Stimulated activated CD4-positive, alpha-beta T cell treated with anti-CD3 and anti-CD28 coated beads, Interleukin-4, amount 100 ng/mL, for 48 hours (primary cell): Measurements from ENCODE around the gene TENT4A.
"Not testable (repeated sequence)": the region's sequence is repeated elsewhere in the genome, so short reads cannot be mapped to it uniquely, and the experiment has no call there.

ENCODE experiments used
- DNase-seq, 2 donors: peaks; one replicate each; pipeline ENCODE4 v3.0.0-alpha.2; 2020; ENCODE audit warnings: low read depth in 2 of 2

The TENT4A gene

DNA sequence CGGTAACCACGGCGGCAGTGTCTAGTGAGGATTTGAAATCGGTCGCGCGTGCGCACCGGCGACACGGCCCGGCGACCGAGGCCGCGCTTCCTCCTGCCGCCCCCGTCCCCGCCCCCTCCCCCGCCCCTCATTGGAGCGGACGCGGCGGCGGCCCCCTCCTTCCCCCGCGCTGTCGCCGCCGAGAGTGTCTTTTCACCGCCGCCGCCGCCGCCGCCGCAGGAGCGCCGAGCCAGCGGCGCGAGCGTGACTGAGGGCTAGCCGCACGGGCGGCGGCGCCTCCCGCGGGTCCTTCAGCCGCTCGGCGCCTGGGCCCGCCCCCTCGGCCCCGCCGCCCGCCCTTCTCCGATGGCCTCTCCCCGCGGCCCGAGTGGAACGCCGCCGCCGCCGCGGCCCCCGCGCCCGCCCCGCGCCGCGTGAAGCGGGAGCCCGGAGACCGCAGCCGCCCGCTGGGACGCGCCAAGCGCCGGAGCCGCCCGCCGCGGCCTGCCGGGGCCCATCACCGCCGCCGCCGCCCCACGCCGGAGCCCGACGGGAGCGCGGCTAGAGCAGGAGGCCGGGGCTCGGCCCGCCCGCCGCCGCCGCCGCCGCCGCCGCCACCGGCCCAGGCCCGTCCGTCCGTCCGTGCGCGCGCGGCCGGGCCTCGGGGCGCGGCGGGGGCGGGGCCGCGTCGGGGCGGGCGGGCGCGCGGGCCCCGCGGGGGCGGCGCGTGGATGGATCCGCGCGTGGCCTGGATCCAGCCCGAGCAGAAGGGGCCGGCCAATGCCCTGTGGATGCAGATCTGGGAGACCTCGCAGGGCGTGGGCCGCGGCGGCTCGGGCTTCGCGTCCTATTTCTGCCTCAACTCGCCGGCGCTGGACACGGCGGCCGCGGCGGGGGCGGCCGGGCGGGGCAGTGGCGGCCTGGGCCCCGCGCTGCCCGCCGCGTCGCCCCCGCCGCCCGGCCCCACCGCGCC is at the start of gene TENT4A:
Gene TENT4A (plus strand): TSS at position 159 of the 952 bp plus-strand sequence. CDS start 552 bp downstream, at position 711.
- no peak for DNase-seq

DNA sequence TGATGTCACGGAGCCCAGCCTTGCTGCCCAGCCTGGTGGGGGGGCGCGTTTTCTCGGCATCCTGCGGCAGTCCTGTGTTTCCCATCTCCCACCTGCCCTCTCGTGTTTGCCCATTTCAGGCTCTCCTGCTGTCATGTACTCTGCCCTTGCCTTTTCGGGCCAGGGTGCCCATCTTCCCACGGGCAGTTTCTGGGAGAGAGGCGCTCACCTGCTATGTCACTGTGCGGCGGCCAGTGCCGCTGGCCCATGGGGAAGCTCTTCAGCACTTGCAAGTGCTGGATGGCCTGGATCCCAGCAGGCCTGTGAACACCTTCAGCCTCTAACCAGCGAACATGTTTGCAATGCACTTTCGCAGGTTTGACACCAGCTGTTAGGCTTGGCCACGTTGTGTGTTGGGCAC is 46.5 kb upstream of the TENT4A start:
- DNase-seq, result no peak

DNA sequence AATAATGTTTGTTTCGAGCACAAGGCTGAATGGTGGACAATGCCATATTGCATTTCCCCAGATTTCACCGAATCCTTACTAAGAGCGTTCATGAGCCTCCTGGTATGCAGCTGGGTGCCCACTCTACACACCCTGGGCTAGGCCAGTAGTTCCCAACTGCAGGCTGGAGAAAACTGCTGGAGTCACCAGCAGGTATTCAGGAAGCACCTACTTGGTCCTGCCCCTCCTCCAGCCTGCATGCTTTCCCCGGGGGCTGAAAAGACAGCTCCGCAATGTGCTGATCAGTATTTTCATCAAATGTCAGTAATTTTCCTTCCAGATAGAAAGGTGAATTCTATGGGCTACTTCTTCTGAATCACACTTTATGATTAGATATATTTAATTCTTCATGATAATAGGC is 45.6 kb upstream of the TENT4A start:
- no peak for DNase-seq

DNA sequence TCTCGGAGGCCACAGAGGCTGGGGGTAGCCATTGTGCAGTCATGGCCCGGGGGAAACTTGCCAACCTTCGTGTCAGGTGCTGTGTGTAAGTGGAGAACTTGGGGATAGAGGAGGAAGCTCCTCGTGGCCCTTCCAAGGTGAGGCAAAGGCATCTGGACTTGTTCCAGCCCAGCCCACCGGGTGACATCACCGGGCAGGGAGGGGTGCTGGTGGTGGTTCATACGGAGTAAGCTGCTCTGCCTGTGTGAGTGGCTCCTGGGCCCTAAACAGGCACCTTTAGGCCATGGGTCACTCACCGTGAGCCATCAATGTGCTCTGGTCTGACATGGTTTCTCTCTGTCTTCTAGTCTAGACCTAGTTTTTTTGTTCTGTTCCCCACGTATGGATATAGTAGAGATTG is 44.5 kb upstream of the TENT4A start:
- DNase-seq, result not testable (repeated sequence)

DNA sequence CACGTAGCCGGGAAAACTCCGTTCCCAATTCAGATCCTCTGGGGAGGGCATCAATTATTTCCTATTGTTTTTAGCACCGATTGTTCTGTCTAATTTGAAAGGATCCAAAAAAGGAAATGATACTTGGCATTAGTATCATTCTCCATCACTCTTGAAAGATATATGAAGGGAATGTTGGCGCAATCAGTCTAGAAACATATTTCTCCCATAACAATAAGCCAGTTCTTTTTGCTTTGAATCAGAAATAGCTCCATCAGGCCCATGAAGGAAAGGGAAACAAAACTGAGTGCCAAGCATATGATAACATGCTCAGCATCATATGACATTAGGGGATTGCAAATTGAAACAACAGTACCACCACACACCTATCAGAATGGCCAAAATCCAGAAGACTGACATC is 40.2 kb upstream of the TENT4A start:
- DNase-seq, result no peak

DNA sequence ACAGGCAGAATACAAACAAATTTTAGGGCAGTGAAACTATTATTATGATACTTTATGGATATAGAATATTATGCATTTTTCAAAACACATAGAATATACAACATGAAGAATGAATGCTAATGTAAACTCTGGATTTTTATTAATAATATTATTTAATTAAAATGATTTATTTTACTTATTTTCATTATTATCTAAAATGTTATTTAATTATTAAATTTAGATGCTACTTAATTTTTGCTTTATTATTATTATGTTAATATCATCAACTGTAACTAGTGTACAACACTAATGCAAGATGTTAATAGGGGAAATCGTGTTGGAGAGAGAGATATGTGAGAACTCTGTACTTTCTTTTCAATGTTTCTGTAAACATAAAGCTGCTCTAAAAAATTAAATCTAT is 39.3 kb upstream of the TENT4A start:
- no peak for DNase-seq

DNA sequence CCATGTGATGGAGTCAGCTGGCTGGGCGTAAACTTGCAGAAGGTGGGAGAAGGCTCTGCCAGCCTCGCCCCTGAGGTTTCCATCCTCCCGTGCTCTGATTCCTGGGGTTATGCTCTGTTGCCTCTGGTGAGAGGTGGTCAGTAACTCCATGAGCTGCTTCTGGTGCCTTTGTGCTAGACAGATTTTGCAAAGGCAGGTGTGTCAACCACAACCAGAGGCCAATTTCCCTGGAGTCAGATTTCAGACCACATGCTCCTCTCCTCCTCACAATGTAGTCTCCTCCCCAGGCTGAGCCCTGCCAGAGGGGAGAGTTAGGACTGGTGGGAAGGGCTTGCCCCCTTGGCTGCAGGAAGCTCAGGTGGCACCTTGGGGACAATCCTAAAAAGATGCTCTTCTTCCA is 38.8 kb upstream of the TENT4A start:
- DNase-seq, result no peak

DNA sequence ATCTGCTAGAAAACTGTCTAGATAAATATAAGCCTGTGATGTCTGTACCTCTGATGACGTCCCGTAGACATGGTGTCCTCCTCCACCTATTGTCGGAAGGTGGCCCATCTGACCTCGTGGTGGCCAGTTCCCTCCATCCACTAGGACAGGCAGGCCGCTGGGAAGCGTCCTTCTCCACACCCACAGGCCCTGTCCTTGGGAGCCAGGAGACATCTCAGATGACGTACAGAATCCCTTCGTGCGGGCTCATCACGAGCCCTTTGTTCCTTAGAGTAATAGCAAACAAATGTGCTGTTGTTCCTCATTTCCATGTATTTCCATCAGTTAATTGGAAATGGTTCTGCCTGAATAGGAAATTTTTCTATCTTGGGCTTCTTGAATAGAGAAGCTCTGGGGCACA is 38.3 kb upstream of the TENT4A start:
- DNase-seq, result no peak

DNA sequence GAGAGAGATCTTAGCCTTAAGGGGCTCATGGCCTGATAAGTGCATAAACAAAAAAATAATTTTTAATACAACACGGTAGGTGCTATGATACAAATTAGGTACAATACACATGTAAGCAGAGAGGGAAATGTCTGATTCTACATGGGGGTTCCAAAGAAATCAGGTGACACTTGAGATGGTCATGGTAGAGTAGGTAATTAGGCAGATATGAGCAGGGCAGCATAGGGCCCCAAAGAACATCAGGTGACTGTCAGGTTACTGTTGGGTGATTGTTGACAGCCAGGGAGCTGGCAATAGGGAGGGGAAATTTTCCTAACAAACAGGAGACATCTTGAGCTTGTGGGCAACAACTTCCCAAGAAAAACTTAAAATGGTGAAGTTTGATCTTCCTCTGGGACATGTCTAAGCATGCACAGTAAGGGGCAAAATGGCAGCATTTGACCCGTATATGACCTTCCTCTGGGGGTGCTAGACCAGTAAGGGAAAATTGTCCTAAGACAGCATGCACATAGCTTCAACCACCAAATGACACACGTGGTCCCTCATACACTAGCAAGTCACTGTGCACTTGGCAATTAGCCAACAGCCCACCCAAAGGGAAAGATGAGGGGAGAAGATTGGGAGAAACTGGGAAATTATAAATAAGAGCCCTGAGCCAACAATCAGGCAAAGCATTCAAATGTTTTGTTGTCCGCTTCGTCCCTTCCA is 37.3 kb upstream of the TENT4A start:
- DNase-seq, result no peak

DNA sequence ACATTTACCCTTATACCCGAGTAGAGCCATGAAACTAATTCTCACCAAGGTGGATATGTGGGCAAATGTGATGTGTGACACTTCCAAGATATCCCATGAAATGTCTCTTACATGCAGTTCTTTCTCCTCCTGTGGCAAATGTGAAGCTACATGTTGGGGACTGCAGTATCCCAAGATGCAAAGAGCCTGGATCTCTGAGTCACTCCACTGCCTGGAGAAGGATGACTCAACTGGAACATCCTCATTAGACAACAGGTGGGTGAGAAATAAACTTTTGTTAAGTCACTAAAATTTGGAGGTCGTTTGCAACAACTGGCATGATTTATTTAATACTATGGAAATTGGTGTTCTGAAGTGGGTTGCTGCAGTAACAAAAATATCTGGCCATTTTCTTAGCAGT is 36.5 kb upstream of the TENT4A start:
- DNase-seq, result no peak

DNA sequence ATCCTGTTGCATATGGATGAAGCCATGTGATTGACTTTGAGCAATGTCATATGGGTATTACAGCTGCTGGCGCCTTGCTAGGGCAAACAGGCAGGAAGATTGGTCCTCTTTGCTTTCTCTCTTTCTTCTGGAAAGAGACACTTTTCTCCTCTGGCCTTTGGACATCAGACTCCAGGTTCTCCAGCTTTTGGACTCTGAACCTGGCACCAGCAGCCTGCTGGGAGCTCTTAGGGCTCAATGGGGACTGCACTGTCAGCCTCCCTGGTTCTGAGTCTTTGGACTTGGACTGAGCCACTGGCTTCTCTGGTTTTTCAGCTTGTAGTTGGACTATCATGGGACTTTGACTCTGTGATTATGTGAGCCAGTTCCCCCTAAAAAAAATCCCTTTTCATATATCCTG is 34.8 kb upstream of the TENT4A start:
- no peak for DNase-seq

DNA sequence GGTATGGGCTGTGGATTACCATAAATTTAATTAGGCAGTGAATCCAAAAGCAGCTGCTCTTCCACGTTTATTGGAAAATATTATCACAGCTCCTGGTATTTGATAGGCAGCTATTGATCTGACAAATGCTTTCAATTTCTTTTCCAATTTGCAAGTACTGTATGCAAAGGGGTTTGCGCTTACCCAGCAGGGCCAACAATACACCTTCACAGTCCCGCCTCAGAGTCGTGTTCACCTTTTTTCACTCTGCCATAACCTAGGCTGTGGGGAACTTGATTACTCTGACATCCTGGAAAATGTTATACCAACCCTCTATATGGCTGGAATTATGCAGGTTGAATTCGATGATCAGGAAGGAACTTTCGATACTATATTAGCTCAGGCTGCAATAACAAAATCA is 32.3 kb upstream of the TENT4A start:
- DNase-seq, result no peak

DNA sequence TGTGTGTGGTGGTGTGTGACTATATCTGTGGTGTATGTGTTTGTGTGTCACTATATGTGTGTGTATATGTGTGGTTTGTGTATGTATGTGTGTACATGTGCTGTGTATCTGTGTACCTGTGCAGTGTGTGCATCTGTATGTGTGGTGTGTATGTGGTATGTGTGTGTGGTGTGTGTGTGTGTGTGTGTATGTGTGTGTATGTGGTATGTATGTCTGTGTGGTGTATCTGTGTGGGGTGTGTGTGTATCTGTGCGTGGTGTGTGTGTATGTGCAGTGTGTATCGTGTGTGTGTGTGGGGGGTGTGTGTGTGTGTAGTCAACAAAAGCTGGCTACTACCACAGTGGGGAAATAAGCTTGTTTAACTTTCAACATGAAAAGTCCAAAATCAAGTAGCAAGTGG is 31.6 kb upstream of the TENT4A start:
- no peak for DNase-seq

DNA sequence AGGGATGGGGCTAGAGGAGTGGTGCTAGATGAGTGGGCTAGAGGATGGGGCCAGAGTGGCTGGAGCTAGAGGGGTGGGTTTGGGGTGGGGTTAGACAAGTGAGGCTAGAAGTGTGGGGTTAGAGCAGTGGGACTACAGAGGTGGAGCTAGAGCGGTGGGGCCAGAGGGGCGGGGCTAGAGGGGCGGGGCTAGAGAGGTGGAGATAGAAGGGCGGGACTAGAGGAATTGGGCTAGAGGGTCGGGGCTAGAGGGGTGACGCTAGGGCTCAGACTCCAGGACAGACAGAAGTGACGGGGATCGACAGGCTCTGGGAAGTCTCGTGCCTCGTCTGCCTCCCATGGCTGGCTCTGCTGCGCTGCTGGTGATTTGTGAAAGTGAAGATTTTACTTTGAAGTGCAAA is 31.0 kb upstream of the TENT4A start:
- no peak for DNase-seq

DNA sequence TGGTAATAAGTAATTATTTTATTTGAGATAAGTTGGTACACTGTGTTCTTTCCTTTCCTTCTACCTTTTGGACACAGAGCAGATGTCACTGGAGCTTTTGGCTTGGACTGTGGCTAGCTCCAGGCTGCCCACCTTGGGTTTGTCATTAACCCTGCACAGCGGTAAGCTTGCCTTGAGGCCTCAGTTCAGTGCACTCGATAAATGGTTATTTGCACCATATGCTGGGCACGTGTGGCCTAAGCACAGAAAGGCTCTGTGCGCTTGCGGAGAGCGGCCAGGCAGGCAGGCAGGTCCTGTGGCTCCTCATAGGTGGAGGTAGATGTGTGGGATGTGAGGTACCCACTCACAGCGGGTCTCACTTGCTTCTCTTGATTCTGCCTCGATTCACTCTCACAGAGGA is 30.0 kb upstream of the TENT4A start:
- DNase-seq, result no peak

DNA sequence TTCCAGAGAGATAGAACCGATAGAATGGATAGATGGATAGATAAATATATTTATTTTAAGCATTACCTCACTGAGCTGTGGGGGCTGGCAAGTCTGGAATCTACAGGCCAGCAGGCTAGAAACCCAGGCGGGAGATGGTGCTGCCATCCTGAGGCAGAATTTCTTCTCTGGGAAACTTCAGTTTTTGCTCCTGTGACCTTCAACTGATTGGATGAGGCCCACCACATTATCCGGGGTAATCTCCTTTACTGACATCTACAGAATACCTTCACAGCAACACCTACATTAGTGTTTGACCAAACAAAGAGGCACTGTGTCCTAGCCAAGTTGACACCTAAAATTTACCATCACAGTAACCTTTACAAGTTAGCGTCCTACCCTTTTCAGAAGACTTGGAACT is 29.2 kb upstream of the TENT4A start:
- DNase-seq, result no peak

DNA sequence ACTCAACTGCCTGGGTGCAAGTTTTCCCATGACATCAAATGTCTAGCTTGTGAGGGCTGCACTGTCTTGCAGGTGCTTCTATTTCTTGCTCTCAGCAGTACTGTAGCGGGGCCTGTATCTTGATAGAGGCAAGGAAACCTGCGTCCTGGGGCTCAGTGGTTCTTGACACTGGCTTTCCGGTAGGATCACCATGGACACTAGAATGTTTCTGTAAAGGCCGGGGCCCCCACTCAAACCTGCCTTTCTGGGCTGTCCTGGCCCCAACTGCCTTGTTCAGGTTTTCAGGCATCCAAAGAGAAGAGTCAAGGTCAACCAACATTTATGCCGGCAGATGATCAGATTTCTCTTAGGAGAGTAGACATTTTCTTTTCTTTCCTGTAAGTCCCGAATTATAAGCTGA is 26.7 kb upstream of the TENT4A start:
- no peak for DNase-seq

DNA sequence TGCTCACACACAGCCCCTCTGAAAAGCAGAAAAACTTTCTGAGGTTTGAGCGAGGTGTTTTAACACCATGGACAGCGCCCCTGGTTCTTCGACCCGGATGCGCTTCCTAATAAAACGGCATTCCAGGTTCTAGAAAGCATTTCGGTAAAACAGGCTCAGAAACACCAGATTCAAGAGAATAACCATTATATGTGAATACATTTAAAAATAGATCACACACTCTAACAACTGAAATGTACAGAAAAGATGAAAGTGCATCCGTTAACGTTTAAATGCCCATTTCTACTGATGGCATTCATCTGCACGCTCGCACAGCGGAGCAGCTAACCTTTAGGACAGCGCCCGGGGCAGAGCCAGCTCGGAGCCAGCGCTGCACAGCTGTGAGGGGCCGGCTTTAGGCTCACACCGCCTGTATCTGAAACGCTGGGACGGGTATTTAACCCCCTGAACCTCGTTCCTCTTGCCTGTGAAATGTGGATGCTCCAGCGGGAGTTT is 26.3 kb upstream of the TENT4A start:
- no peak for DNase-seq

DNA sequence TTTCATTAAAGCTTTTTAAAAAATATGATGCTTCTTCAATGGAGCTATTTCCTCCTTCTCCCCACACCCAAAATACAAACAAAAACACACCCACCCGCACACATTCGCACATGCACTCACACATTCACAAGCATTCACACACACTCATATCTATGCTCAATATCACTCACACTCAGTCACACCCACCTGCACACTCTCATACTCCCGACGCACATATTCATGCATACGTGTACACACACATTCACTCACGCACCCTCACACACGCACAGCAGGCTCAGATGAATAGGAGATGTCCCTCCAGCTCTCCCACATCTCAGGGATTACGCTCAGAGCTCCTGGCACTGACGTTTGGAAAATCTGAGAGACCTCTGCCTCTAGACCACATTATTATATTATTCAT is 25.7 kb upstream of the TENT4A start:
- no peak for DNase-seq

DNA sequence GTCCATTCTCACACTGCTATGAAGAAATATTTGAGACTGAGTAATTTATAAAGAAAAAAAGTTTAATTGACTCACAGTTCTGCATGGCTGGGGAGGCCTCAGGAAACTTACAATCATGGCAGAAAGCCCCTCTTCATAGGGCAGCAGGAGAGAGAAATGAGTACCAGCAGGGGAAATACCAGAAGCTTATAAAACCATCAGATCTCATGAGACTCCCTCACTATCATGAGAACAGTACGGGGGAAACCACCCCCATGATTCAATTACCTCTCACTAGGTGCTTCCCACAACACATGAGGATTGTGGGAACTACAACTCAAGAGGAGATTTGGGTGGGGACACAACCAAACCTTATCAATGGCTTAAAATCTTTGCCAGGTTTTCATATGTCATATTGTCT is 20.3 kb upstream of the TENT4A start:
- no peak for DNase-seq

DNA sequence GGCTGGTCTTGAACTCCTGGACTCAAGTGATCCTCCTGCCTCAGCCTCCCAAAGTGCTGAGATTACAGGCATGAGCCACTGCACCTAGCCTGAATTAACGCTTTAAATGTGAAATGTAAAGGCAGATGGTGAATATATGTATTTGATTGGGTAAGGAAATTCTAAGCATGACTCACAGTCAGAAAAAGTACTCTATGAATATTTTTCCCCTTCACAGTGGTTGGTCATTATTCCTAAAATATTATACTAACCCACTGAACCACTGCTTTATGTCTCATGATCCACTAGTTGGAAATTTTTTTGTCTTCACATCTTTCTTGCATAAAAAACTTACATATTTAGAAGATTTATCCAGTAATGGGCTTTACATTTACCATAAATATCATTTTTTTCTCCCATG is 14.5 kb upstream of the TENT4A start:
- no peak for DNase-seq

DNA sequence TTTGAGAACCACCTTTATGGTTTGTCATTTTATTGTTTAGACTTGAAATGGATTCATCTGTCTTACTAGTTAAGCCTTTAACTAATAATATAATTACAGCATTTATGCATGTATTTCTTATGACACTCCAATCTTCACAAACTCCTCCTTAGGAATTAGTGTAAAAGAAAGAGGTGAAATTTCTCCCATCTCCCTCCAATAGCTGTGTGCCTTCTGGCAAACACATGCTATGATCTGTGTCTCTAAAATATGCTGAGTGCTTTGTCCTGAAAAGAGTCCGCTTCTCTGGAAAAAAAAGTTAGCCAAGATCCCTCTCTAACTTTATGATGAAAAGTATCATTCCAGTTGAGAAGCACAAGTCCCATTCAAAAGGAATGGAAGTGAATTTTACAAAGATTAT is 13.9 kb upstream of the TENT4A start:
- DNase-seq, result no peak

DNA sequence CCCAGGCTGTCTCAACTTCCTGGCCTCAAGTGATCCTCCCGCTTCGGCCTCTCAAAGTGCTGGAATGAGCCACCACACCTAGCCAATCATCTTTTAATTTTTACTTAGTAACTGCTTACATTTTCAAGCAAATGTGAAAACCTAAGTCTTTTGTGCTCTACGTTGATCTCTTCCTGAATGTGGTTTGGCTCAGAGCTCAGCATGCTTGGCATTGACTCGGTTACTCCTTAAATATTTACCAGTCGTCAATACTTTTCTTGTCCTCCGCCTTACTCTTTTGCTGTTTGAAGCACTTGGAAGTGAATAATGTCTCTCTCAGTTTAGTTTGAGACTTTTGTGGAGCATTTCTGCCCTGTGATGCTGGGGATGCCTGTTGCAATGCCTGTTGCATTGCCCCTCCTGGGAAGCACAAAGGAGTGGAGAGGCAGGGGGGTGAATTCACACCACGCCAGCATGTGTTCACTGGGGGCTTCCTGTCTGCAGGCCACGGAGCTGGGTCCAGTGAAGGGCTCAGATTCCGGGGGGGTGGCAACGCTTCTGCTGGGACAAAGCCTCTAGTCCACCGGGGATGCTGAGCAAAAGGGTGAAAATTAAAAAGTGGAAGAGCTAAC is 13.1 kb upstream of the TENT4A start:
- no peak for DNase-seq
